ENCODE data around the gene AIF1. TPM values are rescaled to one million over a fixed set of nuclear protein-coding genes. Genes with fewer than 3 reads are reported as not detected.
A peak's percentile ranks its signal among the peaks of the same experiment; 100 is the strongest.

Gene AIF1
- total and polyA plus RNA-seq, 2 experiments from 2014 or later = 13.3 to 33.7 TPM

GRCh38 chr6:31631681-31632278 is 16.7 kb downstream of the AIF1 start:
- Histone ChIP-seq H3K4me2 (no peak overlapping the region), H3F3A (replicated peaks; ENCODE audit: low read depth) (peaks cover 67% of the 10 kb centered on the region), H4K20me1 (replicated peaks; ENCODE audit: insufficient read depth) (peaks cover 51% of the 10 kb centered on the region), H3K36me3 (ENCODE audit: insufficient read depth) (peaks cover 78% of the 10 kb centered on the region), H3K9me2 (ENCODE audit: insufficient read depth) (no peaks in the 10 kb centered on the region), H3K4me3 (no peak overlapping the region), H2AFZ (no peak overlapping the region), H3K27ac (ENCODE audit: low read depth) (no peak overlapping the region), H3K79me2 (replicated peaks; ENCODE audit: insufficient read depth) (peaks cover 26% of the 10 kb centered on the region), H3K4me1 (ENCODE audit: insufficient read depth) (no peaks in the 10 kb centered on the region), H3K27me3 (ENCODE audit: insufficient read depth) (no peaks in the 10 kb centered on the region)
- TF ChIP-seq EZH2 (IDR thresholded peaks at IDR 0.05; ENCODE audit: low read depth, unreplicated experiment) = no peak
- no peak for TF ChIP-seq STAT1 (IDR thresholded peaks at IDR 0.05; ENCODE audit: unreplicated experiment)
- TF ChIP-seq ETS1 (IDR thresholded peaks at IDR 0.05) = no peak
- TF ChIP-seq POLR2AphosphoS5 (IDR thresholded peaks at IDR 0.05; ENCODE audit: low read depth) = no peak
- TF ChIP-seq CTCF (conservative IDR thresholded peaks at IDR 0.05; ENCODE audit: low read depth in 2 of 2) = no peak
- no peak for TF ChIP-seq ZNF462 (CRISPR knock-in tag; IDR thresholded peaks at IDR 0.05)
- TF ChIP-seq EZH2phosphoT487 (IDR thresholded peaks at IDR 0.05; ENCODE audit: unreplicated experiment) = no peak
- no peak for TF ChIP-seq REST (IDR thresholded peaks at IDR 0.05; ENCODE audit: unreplicated experiment)
- peaks cover 3% of the 10 kb centered on the region for H3K27me3 Mint-ChIP-seq (ENCODE audit: insufficient read depth, low read depth, poor library complexity)
- H3K27ac Mint-ChIP-seq = no peak overlapping the region
- no peak overlapping the region for H3K4me3 Mint-ChIP-seq
- no peaks in the 10 kb centered on the region; the same call in 2 of the 3 replicates for H3K9me3 Mint-ChIP-seq
- peaks cover 99% of the 10 kb centered on the region for H3K36me3 Mint-ChIP-seq (ENCODE audit: low read depth)
- ATAC-seq (peak; percentile 10), DNase-seq (ENCODE audit: low spot score) (no peak)
- no peaks in the 10 kb centered on the region for H3K4me1 Mint-ChIP-seq
